Activated T-helper 2 cell treated with anti-CD3 and anti-CD28 coated beads, Interferon-gamma antibody, Interleukin-2, Interleukin-4, amounts not matched to agents 10 μg/mL and 5 μg/mL and 100 μg/mL, durations not matched to agents 14 hours and 24 hours and 36 hours (primary cell): ENCODE measurements around the gene PCCA. TPM values are rescaled to one million over a fixed set of nuclear protein-coding genes. Genes with fewer than 3 reads are reported as not detected.

ENCODE experiments used
- DNase-seq: peaks from one replicate; pipeline ENCODE4 v3.0.0; 2021; ENCODE audit warnings: low spot score
- H3K27ac Mint-ChIP-seq: one replicate; pipeline ENCODE4 v1.8.0; 2021; ENCODE audit warnings: mixed read lengths
- H3K27me3 Mint-ChIP-seq: one replicate; pipeline ENCODE4 v1.8.0; 2021; ENCODE audit warnings: low read depth, mixed read lengths
- H3K36me3 Mint-ChIP-seq: one replicate; pipeline ENCODE4 v1.8.0; 2021; ENCODE audit warnings: low read depth, mixed read lengths
- H3K4me1 Mint-ChIP-seq: one replicate; pipeline ENCODE4 v1.8.0; 2021; ENCODE audit warnings: low read depth, mixed read lengths
- H3K4me3 Mint-ChIP-seq: one replicate; pipeline ENCODE4 v1.8.0; 2021; ENCODE audit warnings: low read depth, mild to moderate bottlenecking, moderate library complexity, mixed read lengths
- H3K9me3 Mint-ChIP-seq: one replicate; pipeline ENCODE4 v1.8.0; 2021; ENCODE audit warnings: mixed read lengths
- intact Hi-C: fragments of 100-400 bp; cut with micrococcal nuclease; formaldehyde crosslinking; loops from one replicate; pipeline ENCODE4 v1.15.1; 2023
- total RNA-seq: library from RNA; stranded (reverse); gene quantifications from 2 replicates; pipeline ENCODE4 v1.2.3, GENCODE V29; 2022

Gene PCCA
- total RNA-seq, 1 donor from 2014 or later: 6.7 TPM

- intact Hi-C loops: no loop called here
- H3K4me3 Mint-ChIP-seq: no peak overlapping the region
- H3K36me3 Mint-ChIP-seq: no peaks in the 10 kb centered on the region
- H3K4me1 Mint-ChIP-seq: peaks cover 9% of the 10 kb centered on the region
- H3K27me3 Mint-ChIP-seq: peaks cover 4% of the 10 kb centered on the region
- H3K9me3 Mint-ChIP-seq: no peaks in the 10 kb centered on the region
- H3K27ac Mint-ChIP-seq: no peak overlapping the region
- DNase-seq: no peak
Measured at GRCh38 chr13:100473087-100473486, 384.2 kb downstream of the PCCA start.

GRCh38 chr13:100473501-100474044 is 384.7 kb downstream of the PCCA start:
- Mint-ChIP-seq H3K36me3 (no peaks in the 10 kb centered on the region), H3K27ac (no peak overlapping the region), H3K4me3 (no peak overlapping the region), H3K4me1 (peaks cover 9% of the 10 kb centered on the region), H3K27me3 (peaks cover 4% of the 10 kb centered on the region), H3K9me3 (no peaks in the 10 kb centered on the region)
- intact Hi-C loops: no loop called here
- no peak for DNase-seq

- Mint-ChIP-seq H3K27ac (no peak overlapping the region), H3K9me3 (no peaks in the 10 kb centered on the region), H3K4me3 (no peak overlapping the region), H3K36me3 (no peaks in the 10 kb centered on the region), H3K27me3 (peaks cover 4% of the 10 kb centered on the region), H3K4me1 (peaks cover under 1% of the 10 kb centered on the region)
- intact Hi-C loops: no loop called here
- DNase-seq: no peak
Measured at GRCh38 chr13:100476963-100477362, 388.1 kb downstream of the PCCA start.

DNA sequence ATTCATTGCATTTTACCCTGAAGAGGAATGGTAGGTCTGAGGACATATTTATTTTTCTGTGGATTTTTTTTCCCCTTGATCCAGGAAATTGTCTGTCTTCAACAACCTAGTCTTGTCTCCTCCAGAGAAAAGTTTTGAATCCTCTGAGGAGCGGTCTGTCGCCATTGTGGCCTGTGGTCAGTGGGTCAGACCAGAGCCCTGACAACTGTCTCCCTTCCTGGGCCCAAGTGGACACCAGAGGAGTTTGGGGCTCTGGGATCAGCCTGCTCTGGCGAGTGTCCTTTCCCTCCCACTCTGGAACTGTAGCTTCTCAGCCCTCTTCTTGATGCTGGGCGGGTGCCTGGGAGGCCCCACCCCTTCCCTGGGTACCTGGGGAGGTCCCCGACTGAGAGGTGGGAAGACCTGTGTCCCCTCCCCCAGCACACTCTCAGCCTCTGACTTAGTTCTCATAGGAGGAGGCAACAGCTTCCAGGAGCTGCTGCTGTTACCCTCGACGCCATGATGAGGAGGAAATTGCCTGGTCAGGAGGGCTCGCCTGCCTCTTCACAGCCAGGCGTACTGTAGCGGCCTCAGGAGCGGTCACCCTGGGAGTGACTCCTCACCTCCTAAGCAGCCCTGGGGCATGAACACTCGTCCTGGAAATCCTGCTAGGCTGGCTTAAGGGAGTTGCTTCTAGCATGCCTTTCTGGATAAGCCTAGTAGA is 389.4 kb downstream of the PCCA start:
- peaks cover 7% of the 10 kb centered on the region for H3K27me3 Mint-ChIP-seq
- intact Hi-C loops: no loop called here

DNA sequence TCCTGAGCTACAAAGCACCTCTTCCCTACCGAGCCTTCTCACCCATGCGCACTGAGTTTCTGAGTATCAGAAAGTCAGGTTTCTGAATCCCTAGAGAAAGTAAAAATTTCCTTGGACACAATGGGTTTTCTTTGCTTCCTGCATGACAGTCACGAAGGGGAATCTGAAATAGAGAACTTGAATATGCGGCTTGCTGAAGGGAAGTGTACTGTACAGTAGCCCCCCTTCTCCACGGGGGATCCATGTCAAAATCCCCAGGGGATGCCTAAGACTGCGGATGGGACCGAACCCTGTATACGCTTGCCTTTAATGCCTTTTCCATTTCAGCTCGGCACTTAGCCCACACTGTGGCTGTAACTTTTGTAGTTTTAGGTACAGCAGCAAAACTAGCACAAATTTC is 391.8 kb downstream of the PCCA start:
- intact Hi-C loops: no loop called here
- DNase-seq: no peak
- Mint-ChIP-seq H3K27ac (no peak overlapping the region), H3K9me3 (no peaks in the 10 kb centered on the region), H3K27me3 (peaks cover 3% of the 10 kb centered on the region), H3K4me1 (peaks cover 20% of the 10 kb centered on the region), H3K36me3 (no peaks in the 10 kb centered on the region), H3K4me3 (no peak overlapping the region)

More for the DNA sequence above, 389.4 kb downstream of the PCCA start:
- H3K27ac Mint-ChIP-seq: no peak overlapping the region
- no peak overlapping the region for H3K4me3 Mint-ChIP-seq
- H3K9me3 Mint-ChIP-seq: no peaks in the 10 kb centered on the region
- no peak for DNase-seq
- no peaks in the 10 kb centered on the region for H3K36me3 Mint-ChIP-seq
- H3K4me1 Mint-ChIP-seq: peaks cover 3% of the 10 kb centered on the region

- Mint-ChIP-seq H3K4me3 (no peak overlapping the region), H3K27ac (no peak overlapping the region), H3K9me3 (no peaks in the 10 kb centered on the region), H3K36me3 (no peaks in the 10 kb centered on the region), H3K4me1 (peaks cover 20% of the 10 kb centered on the region), H3K27me3 (peaks cover 3% of the 10 kb centered on the region)
- DNase-seq: no peak
- intact Hi-C loops: no loop called here
Measured at GRCh38 chr13:100483139-100483538, 394.2 kb downstream of the PCCA start.

DNA sequence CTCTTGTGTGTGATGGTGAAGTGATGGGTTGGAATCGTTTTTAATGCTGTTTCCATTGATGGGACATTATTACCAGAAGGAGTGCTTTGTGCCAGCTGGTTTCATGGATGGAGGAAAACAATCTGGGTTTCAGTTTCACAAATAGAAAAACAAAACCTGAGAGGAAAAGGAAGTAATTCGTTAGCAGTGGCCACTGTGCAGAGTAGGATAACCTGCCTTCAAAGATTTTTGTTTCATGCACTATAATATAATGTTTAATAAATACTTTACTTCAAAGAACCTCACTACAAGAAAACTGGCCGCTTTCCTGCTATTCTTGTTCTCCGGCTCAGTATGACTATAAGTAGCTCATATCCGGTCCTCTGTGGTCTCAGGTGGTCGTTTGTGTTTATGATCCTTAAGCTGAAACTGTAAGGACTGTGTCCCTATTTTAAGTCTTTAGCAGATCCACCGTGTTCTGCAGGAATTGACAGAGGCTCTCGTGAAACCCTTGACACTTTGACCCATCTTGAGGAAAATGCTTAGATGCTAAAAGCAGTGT is 395.0 kb downstream of the PCCA start:
- H3K4me3 Mint-ChIP-seq: no peak overlapping the region
- H3K27me3 Mint-ChIP-seq: peaks cover 3% of the 10 kb centered on the region
- H3K36me3 Mint-ChIP-seq: no peaks in the 10 kb centered on the region
- peaks cover 20% of the 10 kb centered on the region for H3K4me1 Mint-ChIP-seq
- no peaks in the 10 kb centered on the region for H3K9me3 Mint-ChIP-seq
- no peak for DNase-seq
- H3K27ac Mint-ChIP-seq: no peak overlapping the region
- intact Hi-C loops: no loop called here

- H3K27me3 Mint-ChIP-seq: peaks cover 3% of the 10 kb centered on the region
- H3K36me3 Mint-ChIP-seq: no peaks in the 10 kb centered on the region
- no peak for DNase-seq
- no peaks in the 10 kb centered on the region for H3K9me3 Mint-ChIP-seq
- intact Hi-C loops: no loop called here
- H3K4me3 Mint-ChIP-seq: no peak overlapping the region
- peaks cover 20% of the 10 kb centered on the region for H3K4me1 Mint-ChIP-seq
- no peak overlapping the region for H3K27ac Mint-ChIP-seq
Measured at GRCh38 chr13:100484702-100485101, 395.8 kb downstream of the PCCA start.

GRCh38 chr13:100485265-100485664 is 396.4 kb downstream of the PCCA start:
- intact Hi-C loops: no loop called here
- H3K9me3 Mint-ChIP-seq: no peaks in the 10 kb centered on the region
- no peak overlapping the region for H3K4me3 Mint-ChIP-seq
- H3K4me1 Mint-ChIP-seq: peaks cover 20% of the 10 kb centered on the region
- no peak for DNase-seq
- peaks cover 3% of the 10 kb centered on the region for H3K27me3 Mint-ChIP-seq
- H3K27ac Mint-ChIP-seq: no peak overlapping the region
- no peaks in the 10 kb centered on the region for H3K36me3 Mint-ChIP-seq

- intact Hi-C loops: no loop called here
- Mint-ChIP-seq H3K36me3 (no peaks in the 10 kb centered on the region), H3K9me3 (no peaks in the 10 kb centered on the region), H3K4me1 (no peaks in the 10 kb centered on the region), H3K27me3 (peaks cover 7% of the 10 kb centered on the region), H3K4me3 (no peak overlapping the region), H3K27ac (no peak overlapping the region)
- no peak for DNase-seq
Measured at GRCh38 chr13:100490692-100491091, 401.8 kb downstream of the PCCA start.

DNA sequence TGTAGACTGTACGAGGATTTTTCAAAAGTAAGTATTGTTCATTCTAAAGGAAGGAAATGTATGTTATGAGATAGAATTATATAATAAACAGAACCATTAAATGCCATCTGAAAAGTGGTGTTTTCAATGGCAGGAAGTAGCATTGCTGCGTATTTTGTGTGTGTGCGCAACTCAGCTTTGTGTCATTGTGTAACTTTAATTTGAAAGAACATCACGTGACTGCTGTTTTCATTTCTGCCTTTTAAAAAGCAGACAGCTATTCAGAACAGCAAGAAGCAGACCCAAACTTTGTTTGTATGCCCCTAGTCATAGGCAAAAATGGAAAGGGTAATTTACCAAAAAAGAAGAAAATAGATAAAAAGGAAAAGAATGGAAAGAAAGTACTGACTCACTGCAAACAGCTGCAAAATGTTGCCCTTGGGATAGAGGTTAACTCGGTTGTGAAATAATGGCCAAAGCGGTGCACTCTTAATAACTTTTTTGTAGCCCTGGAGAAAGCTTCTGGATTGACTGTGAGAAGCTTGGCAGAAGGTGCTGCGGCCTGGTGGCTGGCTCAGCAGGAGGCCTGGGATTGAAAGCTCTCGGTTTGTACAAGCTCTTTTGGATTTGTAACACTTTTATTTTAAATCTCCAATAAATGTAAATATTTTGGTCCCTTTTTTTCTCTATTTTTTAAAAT is 402.4 kb downstream of the PCCA start:
- no peak for DNase-seq
- intact Hi-C loops: no loop called here
- Mint-ChIP-seq H3K9me3 (no peaks in the 10 kb centered on the region), H3K27me3 (peaks cover 11% of the 10 kb centered on the region), H3K4me3 (no peak overlapping the region), H3K36me3 (no peaks in the 10 kb centered on the region), H3K27ac (no peak overlapping the region), H3K4me1 (no peaks in the 10 kb centered on the region)

DNA sequence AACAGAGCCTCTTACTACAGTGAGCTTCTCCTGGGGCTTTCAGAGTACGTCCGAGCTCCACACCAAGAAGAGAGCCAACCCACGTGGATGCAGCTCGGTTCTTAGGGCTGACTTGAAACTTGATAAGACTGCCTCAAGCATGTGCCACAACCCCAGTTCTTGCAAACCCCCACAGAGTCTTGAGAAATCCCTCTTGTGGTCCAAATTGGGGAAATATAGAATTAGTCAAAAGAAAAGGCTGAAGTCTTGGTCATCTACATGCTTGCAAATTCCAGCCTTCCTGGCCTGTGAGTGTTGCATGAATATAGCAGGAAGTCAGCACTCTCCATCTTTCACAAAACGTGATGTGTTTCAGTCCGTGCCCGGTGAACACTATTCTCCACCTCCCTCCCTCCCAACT is 404.5 kb downstream of the PCCA start:
- Mint-ChIP-seq H3K27ac (no peak overlapping the region), H3K4me1 (no peaks in the 10 kb centered on the region), H3K36me3 (no peaks in the 10 kb centered on the region), H3K4me3 (no peak overlapping the region), H3K9me3 (no peaks in the 10 kb centered on the region), H3K27me3 (peaks cover 19% of the 10 kb centered on the region)
- DNase-seq: no peak
- intact Hi-C loops: no loop called here

GRCh38 chr13:100495455-100495854 is 406.6 kb downstream of the PCCA start:
- Mint-ChIP-seq H3K9me3 (no peaks in the 10 kb centered on the region), H3K36me3 (no peaks in the 10 kb centered on the region), H3K27ac (no peak overlapping the region), H3K27me3 (peaks cover 28% of the 10 kb centered on the region), H3K4me3 (no peak overlapping the region), H3K4me1 (peaks cover 3% of the 10 kb centered on the region)
- intact Hi-C loops: no loop called here
- DNase-seq: no peak
